H1 (cell line): Measurements from ENCODE around the gene MRPL28. TPM values are rescaled to one million over a fixed set of nuclear protein-coding genes. Genes with fewer than 3 reads are reported as not detected.

ENCODE experiments used
- CTCF ChIA-PET: fragments of 300-600 bp; sonication (Branson Sonifier 250); formaldehyde crosslinking; loops from one replicate; lab custom pipeline; 2021; ENCODE audit not compliant: partially characterized antibody; lab: Charles Lee
- POLR2A ChIA-PET: fragments of 300-600 bp; sonication (Branson Sonifier 250); formaldehyde crosslinking; loops from one replicate; lab custom pipeline; 2021; ENCODE audit warnings: inconsistent platforms; ENCODE audit not compliant: partially characterized antibody; lab: Charles Lee
- DNase-seq, 2 experiments: peaks; one replicate each; pipeline versions ENCODE4 v3.0.0 to v3.0.0-alpha.2; 2010 to 2022; ENCODE audit warnings: low spot score in 2 of 2, low read depth in 1 of 2, mixed read lengths in 1 of 2
- FAIRE-seq: peaks from 2 replicates; lab custom pipeline; 2011; peaks lifted over from hg19 to GRCh38; lab: Jason Lieb, UNC
- H2AFZ ChIP-seq: 2 replicates; pipeline ENCODE4 v1.8.1; 2012; ENCODE audit warnings: low read length, inconsistent platforms
- H2AK5ac ChIP-seq: 2 replicates; pipeline ENCODE4 v1.6.1; 2013; ENCODE audit warnings: low read depth, low read length
- H2BK120ac ChIP-seq: replicated peaks from 2 replicates; pipeline ENCODE3; 2013; ENCODE audit warnings: low read depth, low read length, inconsistent platforms
- H2BK12ac ChIP-seq: 2 replicates; pipeline ENCODE4 v1.6.1; 2013; ENCODE audit warnings: low read depth, low read length
- H2BK15ac ChIP-seq: 2 replicates; pipeline ENCODE4 v1.6.1; 2013; ENCODE audit warnings: low read length
- H2BK20ac ChIP-seq: 2 replicates; pipeline ENCODE4 v1.6.1; 2013; ENCODE audit warnings: low read length
- H2BK5ac ChIP-seq: 2 replicates; pipeline ENCODE4 v1.6.1; 2013; ENCODE audit warnings: low read depth, low read length
- H3K14ac ChIP-seq: 2 replicates; pipeline ENCODE4 v1.6.1; 2013; ENCODE audit warnings: inconsistent platforms; ENCODE audit not compliant: insufficient read length
- H3K18ac ChIP-seq: 2 replicates; pipeline ENCODE4 v1.6.1; 2013; ENCODE audit warnings: low read length; ENCODE audit errors: extremely low read depth
- H3K23ac ChIP-seq: 2 replicates; pipeline ENCODE4 v1.6.1; 2013; ENCODE audit warnings: inconsistent platforms; ENCODE audit not compliant: insufficient read length
- H3K23me2 ChIP-seq: 2 replicates; pipeline ENCODE4 v1.6.1; 2013; ENCODE audit warnings: low read depth, low read length
- H3K27ac ChIP-seq: 2 replicates; pipeline ENCODE4 v1.6.1; 2011; ENCODE audit warnings: low read depth, low read length, inconsistent platforms
- H3K27me3 ChIP-seq, 4 experiments: replicated peaks in 1 of 4; 1 replicate in 1 of 4; 2 replicates in 3 of 4; pipeline versions ENCODE4 v1.6.1 to v1.8.1; 2011 to 2013; ENCODE audit warnings: low read length in 3 of 4, mild to moderate bottlenecking in 3 of 4, inconsistent platforms in 2 of 4, mixed read lengths in 2 of 4, moderate library complexity in 1 of 4; ENCODE audit not compliant: control insufficient read depth in 3 of 4, insufficient read depth in 3 of 4; ENCODE audit errors: extremely low read depth in 1 of 4
- H3K36me3 ChIP-seq, 4 experiments: 2 replicates each; pipeline versions ENCODE4 v1.6.1 to v1.8.1; 2011 to 2013; ENCODE audit warnings: mild to moderate bottlenecking in 4 of 4, low read length in 3 of 4, moderate library complexity in 2 of 4, control low read depth in 1 of 4, inconsistent platforms in 1 of 4; ENCODE audit not compliant: insufficient read depth in 4 of 4, control insufficient read depth in 2 of 4
- H3K4ac ChIP-seq: replicated peaks from 2 replicates; pipeline ENCODE3; 2013; ENCODE audit warnings: low read length, low read depth, mixed read lengths, inconsistent platforms; ENCODE audit not compliant: insufficient read length
- H3K4me1 ChIP-seq, 4 experiments: replicated peaks in 1 of 4; 1 replicate in 1 of 4; 2 replicates in 3 of 4; pipeline versions ENCODE4 v1.6.1 to v1.8.1; 2011 to 2013; ENCODE audit warnings: low read length in 3 of 4, inconsistent platforms in 2 of 4, mixed read lengths in 1 of 4; ENCODE audit not compliant: insufficient read depth in 4 of 4, control insufficient read depth in 3 of 4
- H3K4me2 ChIP-seq, 2 experiments: 2 replicates each; pipeline versions ENCODE4 v1.6.1 to v1.8.1; 2011 to 2013; ENCODE audit warnings: low read depth in 2 of 2, low read length in 2 of 2, control low read depth in 1 of 2, inconsistent platforms in 1 of 2, mild to moderate bottlenecking in 1 of 2; ENCODE audit not compliant: insufficient read depth in 1 of 2
- H3K4me3 ChIP-seq, 4 experiments: fragments of 200-600, 300-600 bp in 1 of 4; sonication (generic), shearing (Covaris generic), sonication (Bioruptor Twin) in 1 of 4; 2 replicates each; pipeline versions ENCODE4 v1.5.1 to v1.8.1; 2011 to 2016; ENCODE audit warnings: low read length in 4 of 4, low read depth in 3 of 4, control low read depth in 2 of 4, inconsistent platforms in 2 of 4, mild to moderate bottlenecking in 2 of 4, mixed read lengths in 1 of 4, moderate library complexity in 1 of 4; ENCODE audit not compliant: insufficient read depth in 2 of 4; ENCODE audit errors: extremely low read depth in 1 of 4
- H3K56ac ChIP-seq: replicated peaks from 2 replicates; pipeline ENCODE3; 2013; ENCODE audit warnings: low read depth, mild to moderate bottlenecking, mixed read lengths, low read length, inconsistent platforms; ENCODE audit not compliant: insufficient read length
- H3K79me1 ChIP-seq: 2 replicates; pipeline ENCODE4 v1.6.1; 2013; ENCODE audit warnings: low read depth, low read length, control low read depth
- H3K79me2 ChIP-seq, 2 experiments: 2 replicates each; pipeline versions ENCODE4 v1.6.1 to v1.8.1; 2012 to 2013; ENCODE audit warnings: low read length in 2 of 2, mild to moderate bottlenecking in 2 of 2, inconsistent platforms in 1 of 2; ENCODE audit not compliant: insufficient read depth in 2 of 2, control insufficient read depth in 1 of 2
- H3K9ac ChIP-seq, 4 experiments: replicated peaks in 1 of 4; 1 replicate in 1 of 4; 2 replicates in 3 of 4; pipeline versions ENCODE4 v1.6.1 to v1.8.1; 2011 to 2013; ENCODE audit warnings: low read depth in 3 of 4, low read length in 3 of 4, control low read depth in 2 of 4, mild to moderate bottlenecking in 2 of 4, moderate library complexity in 2 of 4, inconsistent platforms in 1 of 4; ENCODE audit errors: extremely low read depth in 1 of 4
- H3K9me3 ChIP-seq, 2 experiments: 2 replicates each; pipeline versions ENCODE4 v1.6.1 to v1.8.1; 2012 to 2013; ENCODE audit warnings: mild to moderate bottlenecking in 2 of 2, moderate library complexity in 2 of 2, control low read depth in 1 of 2, inconsistent platforms in 1 of 2, low read depth in 1 of 2, low read length in 1 of 2, mixed read lengths in 1 of 2; ENCODE audit not compliant: insufficient read depth in 2 of 2
- H4K20me1 ChIP-seq, 2 experiments: replicated peaks in 1 of 2; 2 replicates each; pipeline versions ENCODE3 to v1.8.1; 2011 to 2013; ENCODE audit warnings: inconsistent platforms in 2 of 2, low read length in 2 of 2, mild to moderate bottlenecking in 1 of 2; ENCODE audit not compliant: insufficient read depth in 2 of 2, control insufficient read depth in 1 of 2
- H4K5ac ChIP-seq: 2 replicates; pipeline ENCODE4 v1.6.1; 2013; ENCODE audit warnings: low read length, low read depth, mixed read lengths, inconsistent platforms; ENCODE audit not compliant: insufficient read length
- H4K8ac ChIP-seq: 2 replicates; pipeline ENCODE4 v1.8.0; 2013; ENCODE audit warnings: mild to moderate bottlenecking, moderate library complexity, low read length, inconsistent platforms; ENCODE audit not compliant: insufficient read depth; ENCODE audit errors: extremely low read depth
- H4K91ac ChIP-seq: replicated peaks from 2 replicates; pipeline ENCODE3; 2013; ENCODE audit warnings: low read length, mixed read lengths, inconsistent platforms; ENCODE audit not compliant: insufficient read length
- BACH1 ChIP-seq: IDR thresholded peaks from 2 replicates; pipeline ENCODE4 v1.6.1; 2012; ENCODE audit warnings: low read length, improper control_type of control experiment
- E2F6 ChIP-seq: IDR thresholded peaks from 2 replicates; pipeline ENCODE4 v1.6.1; 2012; ENCODE audit warnings: inconsistent platforms
- EP300 ChIP-seq, 2 experiments: IDR thresholded peaks; 1 replicate in 1 of 2; 2 replicates in 1 of 2; pipeline ENCODE4 v1.6.1; 2011 to 2012; ENCODE audit warnings: low read depth in 2 of 2, low read length in 2 of 2, mild to moderate bottlenecking in 2 of 2, borderline replicate concordance in 1 of 2, inconsistent platforms in 1 of 2, moderate library complexity in 1 of 2
- HDAC2 ChIP-seq, 2 experiments: fragments of 300-600 bp in 1 of 2; sonication (generic) in 1 of 2; IDR thresholded peaks; 2 replicates each; pipeline ENCODE4 v1.6.1; 2011 to 2012; ENCODE audit warnings: low read depth in 2 of 2, low read length in 2 of 2, mild to moderate bottlenecking in 2 of 2, moderate library complexity in 2 of 2, borderline replicate concordance in 1 of 2, inconsistent platforms in 1 of 2
- KDM1A ChIP-seq: fragments of 200-600, 300-600 bp; sonication (generic); IDR thresholded peaks from 2 replicates; pipeline ENCODE4 v1.7.1; 2016; ENCODE audit warnings: mild to moderate bottlenecking, low read length, borderline replicate concordance
- MAX ChIP-seq: IDR thresholded peaks from 2 replicates; pipeline ENCODE4 v1.6.1; 2012; ENCODE audit warnings: inconsistent platforms
- POLR2AphosphoS5 ChIP-seq: IDR thresholded peaks from 2 replicates; pipeline ENCODE4 v1.6.1; 2011; ENCODE audit warnings: low read depth, low read length
- POU5F1 ChIP-seq: IDR thresholded peaks from 2 replicates; pipeline ENCODE4 v1.6.1; 2011; ENCODE audit warnings: low read depth, mild to moderate bottlenecking, low read length, moderate library complexity
- WGBS, 2 experiments: shearing (Covaris generic) in 1 of 2; methylation state at CpG; one replicate each; pipeline versions ENCODE4 v1.1.6 to v1.1.7; 2013 to 2015; ENCODE audit warnings: low lambda C conversion rate in 2 of 2, mixed read lengths in 2 of 2, inconsistent platforms in 1 of 2, low coverage in 1 of 2, missing lambda C conversion rate in 1 of 2; ENCODE audit not compliant: insufficient replicate concordance in 2 of 2, insufficient coverage in 1 of 2, insufficient read length in 1 of 2; ENCODE audit errors: extremely low coverage in 1 of 2, missing lambda C conversion rate in 1 of 2; 5-methylcytosine and 5-hydroxymethylcytosine counted together
- polyA plus RNA-seq, 7 experiments: library from polyadenylated mRNA; depleted of rRNA in 3 of 7; stranded (reverse) in 5 of 7; unstranded in 2 of 7; fragments of >200 nt in 5 of 7; fragments of 200-250 nt in 2 of 7; gene quantifications; 1 replicate in 5 of 7; 2 replicates in 1 of 7; 4 replicates in 1 of 7; pipeline versions ENCODE4 v1.2.1 to v1.2.3, GENCODE V29; 2011 to 2013; ENCODE audit warnings: missing spikeins in 2 of 7, mixed read lengths in 2 of 7
- total RNA-seq: library from RNA; stranded (reverse); fragmentation: NEBNext Ultra II Directional; extraction: Animal tissue kit (Norgen Biotek cat#: 25700); gene quantifications from 2 replicates; pipeline ENCODE4 v1.2.1, GENCODE V29; 2021

MRPL28 gene
- total and polyA plus RNA-seq, 2 of the 8 experiments (the other 6 are each of a cell fraction or from before 2014, with no cell fraction given), result 88.9 to 188 TPM

GRCh38 chr16:396605-397004, 26.3 kb upstream of the MRPL28 start:
- Histone ChIP-seq H2BK20ac (no peak overlapping the region), H4K20me1 (peaks cover 2 to 21% of the 10 kb centered on the region in 2 experiments), H2BK5ac (peak overlapping the region; percentile 91; the same call in 1 of the 2 replicates), H4K91ac (peak overlapping the region; percentile 74), H3K4me3 (peak overlapping the region; percentile 15 to 91 (median 41); a peak in 5 of 8 replicates), H3K27me3 (no peaks in the 10 kb centered on the region), H3K4ac (peak overlapping the region; percentile 97), H3K14ac (no peak overlapping the region), H3K79me1 (no peaks in the 10 kb centered on the region; the same call in 1 of the 2 replicates), H2BK120ac (no peak overlapping the region), H3K9ac (peak overlapping the region in 1 of 4 experiments; percentile 42; a peak in 1 of 7 replicates), H3K18ac (peak overlapping the region; percentile 62), H4K8ac (peak overlapping the region; percentile 45; the same call in 1 of the 2 replicates), H3K9me3 (peaks cover 0 to 5% of the 10 kb centered on the region in 2 experiments; a peak in 2 of 4 replicates), H3K79me2 (no peaks in the 10 kb centered on the region; a peak in 1 of 4 replicates), H3K56ac (no peak overlapping the region), H3K36me3 (peaks cover 7 to 18% (median 14%) of the 10 kb centered on the region in 4 experiments; a peak in 6 of 8 replicates), H3K4me1 (peaks cover 0 to 26% (median 13%) of the 10 kb centered on the region in 4 experiments; a peak in 6 of 7 replicates), H2AFZ (no peak overlapping the region), H4K5ac (no peak overlapping the region), H2AK5ac (no peak overlapping the region), H3K23ac (no peak overlapping the region), H2BK12ac (0 out of 2 replicates have a peak overlapping the region, but pooled peaks have one; percentile 80), H2BK15ac (no peak overlapping the region), H3K27ac (no peak overlapping the region), H3K4me2 (peak overlapping the region; percentile 67 to 71), H3K23me2 (peaks cover 5% of the 10 kb centered on the region)
- CTCF ChIA-PET, result interaction anchor here (1.0 to 1.8 kb wide), 3 partner anchors 94 to 264 kb away, joined by 3 to 4 read pairs (median 4); no protein-coding TSS in a partner anchor
- WGBS, 2 experiments, result 6% methylated on average over 22 of the region's 22 CpGs; no CpG with 5 or more reads in 1 of the 2 experiments
- POLR2A ChIA-PET, result interaction anchor here (0.7 to 6.7 kb wide), 8 partner anchors 11 to 127 kb away, joined by 3 to 67 read pairs (median 4); partner anchors contain the start of gene RAB11FIP3
- 0 out of 2 replicates have a peak, but pooled peaks have one; percentile 2 for TF ChIP-seq POLR2AphosphoS5
- peak; percentile 66; the same call in 1 of the 2 replicates for TF ChIP-seq KDM1A
- TF ChIP-seq BACH1, result peak; percentile 71
- TF ChIP-seq EP300 (IDR thresholded peaks at IDR 0.05; ENCODE audit: borderline replicate concordance in 1 of 2, low read depth in 2 of 2, low read length in 2 of 2), result no peak
- TF ChIP-seq E2F6, result peak; percentile 60; the same call in 1 of the 2 replicates
- peak; percentile 46 to 90; a peak in 2 of 4 replicates for TF ChIP-seq HDAC2 (IDR thresholded peaks at IDR 0.05; ENCODE audit: borderline replicate concordance in 1 of 2, low read depth in 2 of 2, low read length in 2 of 2)
- TF ChIP-seq MAX, result 0 out of 2 replicates have a peak, but pooled peaks have one; percentile 42
- TF ChIP-seq POU5F1, result no peak
- no peak for FAIRE-seq
- DNase-seq, result peak in 1 of 2 experiments; percentile 69
